HEK293T (cell line): ENCODE data around the gene KDM6A.

Experiments used
- ARNT ChIP-seq: fragments of 450-650 bp; IDR thresholded peaks from 2 replicates; pipeline ENCODE4 v1.6.1; 2017; ENCODE audit warnings: mild to moderate bottlenecking
- BHLHE40 ChIP-seq: fragments of 450-650 bp; IDR thresholded peaks from 2 replicates; pipeline ENCODE4 v1.6.1; 2016; ENCODE audit warnings: mild to moderate bottlenecking, moderate library complexity, borderline replicate concordance
- CTBP1 ChIP-seq: fragments of 450-650 bp; IDR thresholded peaks from 2 replicates; pipeline ENCODE4 v1.6.1; 2016; ENCODE audit warnings: borderline replicate concordance
- SP1 ChIP-seq: fragments of 450-650 bp; IDR thresholded peaks from 2 replicates; pipeline ENCODE4 v1.6.1; 2017

DNA sequence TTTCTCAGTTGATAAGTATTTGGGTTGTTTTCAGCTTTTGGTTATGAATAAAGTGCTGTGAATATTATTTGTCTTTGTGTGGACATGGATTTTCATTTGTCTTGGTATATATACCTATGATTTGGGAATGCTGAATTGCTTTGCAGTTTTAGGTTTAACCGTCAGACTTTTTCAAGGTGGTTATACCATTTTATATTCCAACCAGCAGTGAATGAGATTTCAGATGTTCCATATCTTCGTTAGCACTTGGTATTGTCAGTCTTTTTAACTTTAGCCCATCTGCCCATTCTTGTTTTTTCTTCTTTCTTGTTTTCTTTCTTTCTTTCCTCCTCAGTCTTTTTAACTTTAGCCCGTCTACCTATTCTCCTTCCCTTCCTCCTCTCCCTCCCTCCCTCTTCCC is 106.0 kb downstream of the KDM6A start:
- TF ChIP-seq SP1 (no peak), ARNT (no peak), CTBP1 (no peak), BHLHE40 (no peak)
